K562 (cell line): ENCODE measurements around the gene ZFYVE19. TPM values are rescaled to one million over a fixed set of nuclear protein-coding genes. Genes with fewer than 3 reads are reported as not detected.

Source experiments
- ATF7 ChIP-seq: fragments of 450-650 bp; IDR thresholded peaks from 2 replicates; pipeline ENCODE4 v1.7.1; 2014; ENCODE audit warnings: mild to moderate bottlenecking, moderate library complexity
- CREB1 ChIP-seq, 2 experiments: sonication (generic) in 1 of 2; formaldehyde crosslinking in 1 of 2; IDR thresholded peaks; 2 replicates each; pipeline versions ENCODE4 v1.6.1 to v1.8.0; 2012 to 2022; ENCODE audit warnings: inconsistent platforms in 1 of 2, mild to moderate bottlenecking in 1 of 2, missing genetic modification reagents in 1 of 2, moderate library complexity in 1 of 2
- DPF2 ChIP-seq: fragments of 450-650 bp; IDR thresholded peaks from 2 replicates; pipeline ENCODE4 v1.6.1; 2016
- ELF1 ChIP-seq: fragments of 200-800 bp; sonication (Bioruptor generic); IDR thresholded peaks from 2 replicates; pipeline ENCODE4 v1.6.1; 2016; ENCODE audit warnings: missing genetic modification characterization, missing compliant biosample characterization
- MTF1 ChIP-seq: fragments of 250-450 bp; sonication (Bioruptor Pico); IDR thresholded peaks from 2 replicates; pipeline ENCODE4 v1.9.0; 2021; ENCODE audit warnings: moderate library complexity, mild to moderate bottlenecking, inconsistent platforms, borderline replicate concordance
- NR3C1 ChIP-seq: sonication (generic); formaldehyde crosslinking; IDR thresholded peaks from 2 replicates; pipeline ENCODE4 v1.8.1; 2022; ENCODE audit warnings: missing genetic modification reagents
- SIN3A ChIP-seq, 2 experiments: fragments of 150-350 bp in 1 of 2; IDR thresholded peaks; 2 replicates each; pipeline ENCODE4 v1.6.1; 2011 to 2016; ENCODE audit warnings: borderline replicate concordance in 2 of 2, low read depth in 2 of 2, low read length in 2 of 2, mild to moderate bottlenecking in 2 of 2, moderate library complexity in 2 of 2; ENCODE audit not compliant: control insufficient read depth in 1 of 2
- SREBF2 ChIP-seq: sonication (generic); formaldehyde crosslinking; IDR thresholded peaks from 2 replicates; pipeline ENCODE4 v1.4.0; 2020; ENCODE audit warnings: mild to moderate bottlenecking, missing genetic modification reagents
- TAF9B ChIP-seq: fragments of 450-650 bp; IDR thresholded peaks from 2 replicates; pipeline ENCODE4 v1.6.1; 2018; ENCODE audit warnings: mild to moderate bottlenecking; ENCODE audit not compliant: partially characterized antibody
- ZC3H4 ChIP-seq: sonication (generic); formaldehyde crosslinking; IDR thresholded peaks from 2 replicates; pipeline ENCODE4 v1.9.0; 2021; ENCODE audit warnings: missing genetic modification reagents, borderline replicate concordance
- ZFX ChIP-seq: sonication (generic); formaldehyde crosslinking; IDR thresholded peaks from 2 replicates; pipeline ENCODE4 v1.8.0; 2022; ENCODE audit warnings: mild to moderate bottlenecking, missing genetic modification reagents, moderate library complexity
- polyA plus RNA-seq, 8 experiments: library from polyadenylated mRNA; depleted of rRNA in 4 of 8; stranded (reverse) in 5 of 8; unstranded in 3 of 8; fragments of >200 nt; fragmentation: Nextera tagmentation in 2 of 8; fragmentation: Illumina TruSeq in 1 of 8; extraction: Ambion mirVana in 2 of 8; extraction: Trizol in 1 of 8; gene quantifications; 2 replicates each; pipeline versions ENCODE4 v1.2.1 to v1.2.3, GENCODE V29; 2011 to 2014; ENCODE audit warnings: inconsistent platforms in 1 of 8, missing spikeins in 1 of 8
- total RNA-seq, 7 experiments: library from RNA; depleted of rRNA in 6 of 7; stranded (reverse); fragments of >200 nt in 6 of 7; fragmentation: Illumina TruSeq in 2 of 7; extraction: Trizol in 2 of 7; gene quantifications; 2 replicates each; pipeline versions ENCODE4 v1.2.1 to v1.2.3, GENCODE V29; 2011 to 2021; ENCODE audit warnings: low replicate concordance in 1 of 7
- TF ChIP-seq, protein P1 (sequence below): fragments of 450-650 bp; IDR thresholded peaks from 2 replicates; pipeline ENCODE4 v1.6.1; 2016; ENCODE audit warnings: mild to moderate bottlenecking, moderate library complexity
- TF ChIP-seq, protein P2 (sequence below): fragments of 250-450 bp; sonication (Bioruptor Pico); IDR thresholded peaks from 2 replicates; pipeline ENCODE4 v1.5.0; 2022; ENCODE audit warnings: mild to moderate bottlenecking

Gene ZFYVE19
- total and polyA plus RNA-seq, 9 of the 15 experiments (the other 6 are each of a cell fraction or from before 2014, with no cell fraction given): 1.5 to 36.8 (median 19.9) TPM

DNA sequence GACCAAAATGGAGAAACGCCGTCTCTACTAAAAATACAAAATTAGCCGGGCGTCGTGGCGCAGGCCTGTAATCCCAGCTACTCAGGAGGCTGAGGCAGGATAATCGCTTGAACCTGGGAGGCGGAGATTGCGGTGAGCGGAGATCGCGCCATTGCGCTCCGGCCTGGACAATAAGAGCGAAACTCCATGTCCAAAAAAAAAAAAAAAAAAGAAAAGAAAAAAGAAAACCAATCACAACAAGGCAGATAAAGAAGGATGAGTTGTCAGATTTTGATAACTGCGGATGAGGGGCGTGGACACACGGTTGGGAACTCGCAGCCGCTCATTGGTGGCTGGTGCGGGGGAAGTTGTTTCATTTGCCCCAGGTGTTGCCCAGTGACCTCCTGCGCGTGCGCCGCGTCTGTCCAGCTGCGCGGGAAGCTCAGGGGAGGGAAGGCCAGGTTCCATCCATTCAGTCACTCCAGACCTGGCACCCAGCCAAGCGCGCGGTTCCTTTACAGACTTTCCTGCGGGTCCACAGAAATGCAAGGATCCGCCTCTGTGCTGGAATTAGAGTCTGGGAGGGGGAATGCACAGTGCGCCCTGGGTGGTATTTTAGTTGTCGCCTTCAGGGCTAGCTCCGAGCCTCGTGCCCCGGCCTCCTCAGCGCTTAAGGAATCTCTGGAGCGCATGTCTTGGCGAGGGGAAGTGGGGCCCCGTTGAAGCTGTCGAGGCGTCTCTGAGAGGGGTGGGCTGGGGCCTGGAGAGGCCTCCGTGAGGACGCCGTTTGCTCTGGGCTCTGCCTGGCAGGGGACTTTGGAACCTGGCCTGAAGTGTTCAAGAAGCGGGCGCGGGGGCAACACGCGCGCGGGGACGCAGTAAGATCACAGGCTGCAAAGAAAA, 43.7 kb upstream of the ZFYVE19 start (continued):
- TF ChIP-seq, protein P1, sequence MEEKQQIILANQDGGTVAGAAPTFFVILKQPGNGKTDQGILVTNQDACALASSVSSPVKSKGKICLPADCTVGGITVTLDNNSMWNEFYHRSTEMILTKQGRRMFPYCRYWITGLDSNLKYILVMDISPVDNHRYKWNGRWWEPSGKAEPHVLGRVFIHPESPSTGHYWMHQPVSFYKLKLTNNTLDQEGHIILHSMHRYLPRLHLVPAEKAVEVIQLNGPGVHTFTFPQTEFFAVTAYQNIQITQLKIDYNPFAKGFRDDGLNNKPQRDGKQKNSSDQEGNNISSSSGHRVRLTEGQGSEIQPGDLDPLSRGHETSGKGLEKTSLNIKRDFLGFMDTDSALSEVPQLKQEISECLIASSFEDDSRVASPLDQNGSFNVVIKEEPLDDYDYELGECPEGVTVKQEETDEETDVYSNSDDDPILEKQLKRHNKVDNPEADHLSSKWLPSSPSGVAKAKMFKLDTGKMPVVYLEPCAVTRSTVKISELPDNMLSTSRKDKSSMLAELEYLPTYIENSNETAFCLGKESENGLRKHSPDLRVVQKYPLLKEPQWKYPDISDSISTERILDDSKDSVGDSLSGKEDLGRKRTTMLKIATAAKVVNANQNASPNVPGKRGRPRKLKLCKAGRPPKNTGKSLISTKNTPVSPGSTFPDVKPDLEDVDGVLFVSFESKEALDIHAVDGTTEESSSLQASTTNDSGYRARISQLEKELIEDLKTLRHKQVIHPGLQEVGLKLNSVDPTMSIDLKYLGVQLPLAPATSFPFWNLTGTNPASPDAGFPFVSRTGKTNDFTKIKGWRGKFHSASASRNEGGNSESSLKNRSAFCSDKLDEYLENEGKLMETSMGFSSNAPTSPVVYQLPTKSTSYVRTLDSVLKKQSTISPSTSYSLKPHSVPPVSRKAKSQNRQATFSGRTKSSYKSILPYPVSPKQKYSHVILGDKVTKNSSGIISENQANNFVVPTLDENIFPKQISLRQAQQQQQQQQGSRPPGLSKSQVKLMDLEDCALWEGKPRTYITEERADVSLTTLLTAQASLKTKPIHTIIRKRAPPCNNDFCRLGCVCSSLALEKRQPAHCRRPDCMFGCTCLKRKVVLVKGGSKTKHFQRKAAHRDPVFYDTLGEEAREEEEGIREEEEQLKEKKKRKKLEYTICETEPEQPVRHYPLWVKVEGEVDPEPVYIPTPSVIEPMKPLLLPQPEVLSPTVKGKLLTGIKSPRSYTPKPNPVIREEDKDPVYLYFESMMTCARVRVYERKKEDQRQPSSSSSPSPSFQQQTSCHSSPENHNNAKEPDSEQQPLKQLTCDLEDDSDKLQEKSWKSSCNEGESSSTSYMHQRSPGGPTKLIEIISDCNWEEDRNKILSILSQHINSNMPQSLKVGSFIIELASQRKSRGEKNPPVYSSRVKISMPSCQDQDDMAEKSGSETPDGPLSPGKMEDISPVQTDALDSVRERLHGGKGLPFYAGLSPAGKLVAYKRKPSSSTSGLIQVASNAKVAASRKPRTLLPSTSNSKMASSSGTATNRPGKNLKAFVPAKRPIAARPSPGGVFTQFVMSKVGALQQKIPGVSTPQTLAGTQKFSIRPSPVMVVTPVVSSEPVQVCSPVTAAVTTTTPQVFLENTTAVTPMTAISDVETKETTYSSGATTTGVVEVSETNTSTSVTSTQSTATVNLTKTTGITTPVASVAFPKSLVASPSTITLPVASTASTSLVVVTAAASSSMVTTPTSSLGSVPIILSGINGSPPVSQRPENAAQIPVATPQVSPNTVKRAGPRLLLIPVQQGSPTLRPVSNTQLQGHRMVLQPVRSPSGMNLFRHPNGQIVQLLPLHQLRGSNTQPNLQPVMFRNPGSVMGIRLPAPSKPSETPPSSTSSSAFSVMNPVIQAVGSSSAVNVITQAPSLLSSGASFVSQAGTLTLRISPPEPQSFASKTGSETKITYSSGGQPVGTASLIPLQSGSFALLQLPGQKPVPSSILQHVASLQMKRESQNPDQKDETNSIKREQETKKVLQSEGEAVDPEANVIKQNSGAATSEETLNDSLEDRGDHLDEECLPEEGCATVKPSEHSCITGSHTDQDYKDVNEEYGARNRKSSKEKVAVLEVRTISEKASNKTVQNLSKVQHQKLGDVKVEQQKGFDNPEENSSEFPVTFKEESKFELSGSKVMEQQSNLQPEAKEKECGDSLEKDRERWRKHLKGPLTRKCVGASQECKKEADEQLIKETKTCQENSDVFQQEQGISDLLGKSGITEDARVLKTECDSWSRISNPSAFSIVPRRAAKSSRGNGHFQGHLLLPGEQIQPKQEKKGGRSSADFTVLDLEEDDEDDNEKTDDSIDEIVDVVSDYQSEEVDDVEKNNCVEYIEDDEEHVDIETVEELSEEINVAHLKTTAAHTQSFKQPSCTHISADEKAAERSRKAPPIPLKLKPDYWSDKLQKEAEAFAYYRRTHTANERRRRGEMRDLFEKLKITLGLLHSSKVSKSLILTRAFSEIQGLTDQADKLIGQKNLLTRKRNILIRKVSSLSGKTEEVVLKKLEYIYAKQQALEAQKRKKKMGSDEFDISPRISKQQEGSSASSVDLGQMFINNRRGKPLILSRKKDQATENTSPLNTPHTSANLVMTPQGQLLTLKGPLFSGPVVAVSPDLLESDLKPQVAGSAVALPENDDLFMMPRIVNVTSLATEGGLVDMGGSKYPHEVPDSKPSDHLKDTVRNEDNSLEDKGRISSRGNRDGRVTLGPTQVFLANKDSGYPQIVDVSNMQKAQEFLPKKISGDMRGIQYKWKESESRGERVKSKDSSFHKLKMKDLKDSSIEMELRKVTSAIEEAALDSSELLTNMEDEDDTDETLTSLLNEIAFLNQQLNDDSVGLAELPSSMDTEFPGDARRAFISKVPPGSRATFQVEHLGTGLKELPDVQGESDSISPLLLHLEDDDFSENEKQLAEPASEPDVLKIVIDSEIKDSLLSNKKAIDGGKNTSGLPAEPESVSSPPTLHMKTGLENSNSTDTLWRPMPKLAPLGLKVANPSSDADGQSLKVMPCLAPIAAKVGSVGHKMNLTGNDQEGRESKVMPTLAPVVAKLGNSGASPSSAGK: peak; percentile 99
- TF ChIP-seq, protein P2, sequence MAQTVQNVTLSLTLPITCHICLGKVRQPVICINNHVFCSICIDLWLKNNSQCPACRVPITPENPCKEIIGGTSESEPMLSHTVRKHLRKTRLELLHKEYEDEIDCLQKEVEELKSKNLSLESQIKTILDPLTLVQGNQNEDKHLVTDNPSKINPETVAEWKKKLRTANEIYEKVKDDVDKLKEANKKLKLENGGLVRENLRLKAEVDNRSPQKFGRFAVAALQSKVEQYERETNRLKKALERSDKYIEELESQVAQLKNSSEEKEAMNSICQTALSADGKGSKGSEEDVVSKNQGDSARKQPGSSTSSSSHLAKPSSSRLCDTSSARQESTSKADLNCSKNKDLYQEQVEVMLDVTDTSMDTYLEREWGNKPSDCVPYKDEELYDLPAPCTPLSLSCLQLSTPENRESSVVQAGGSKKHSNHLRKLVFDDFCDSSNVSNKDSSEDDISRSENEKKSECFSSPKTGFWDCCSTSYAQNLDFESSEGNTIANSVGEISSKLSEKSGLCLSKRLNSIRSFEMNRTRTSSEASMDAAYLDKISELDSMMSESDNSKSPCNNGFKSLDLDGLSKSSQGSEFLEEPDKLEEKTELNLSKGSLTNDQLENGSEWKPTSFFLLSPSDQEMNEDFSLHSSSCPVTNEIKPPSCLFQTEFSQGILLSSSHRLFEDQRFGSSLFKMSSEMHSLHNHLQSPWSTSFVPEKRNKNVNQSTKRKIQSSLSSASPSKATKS (CRISPR knock-in tag): no peak
- TF ChIP-seq ZFX (0 out of 2 replicates have a peak, but pooled peaks have one; percentile 88), ATF7 (no peak), ZC3H4 (CRISPR knock-in tag) (0 out of 2 replicates have a peak, but pooled peaks have one; percentile 58), CREB1 (IDR thresholded peaks at IDR 0.05) (peak; percentile 31; the same call in 1 of the 2 replicates), CREB1 (CRISPR knock-in tag; IDR thresholded peaks at IDR 0.05) (no peak), TAF9B (no peak), MTF1 (CRISPR knock-in tag) (no peak), NR3C1 (CRISPR knock-in tag) (0 out of 2 replicates have a peak, but pooled peaks have one; percentile 73), SIN3A (IDR thresholded peaks at IDR 0.05; ENCODE audit: borderline replicate concordance in 2 of 2, control insufficient read depth in 1 of 2, low read depth in 2 of 2, low read length in 2 of 2) (no peak), DPF2 (peak; percentile 44), SREBF2 (CRISPR knock-in tag) (no peak), ELF1 (tag) (no peak)
